ENCODE data around the gene SLCO3A1. TPM values are rescaled to one million over a fixed set of nuclear protein-coding genes. Genes with fewer than 3 reads are reported as not detected.

The SLCO3A1 gene
- total RNA-seq, 1 experiment from 2014 or later = 5.1 TPM

- CTCF ChIA-PET = no interaction called here
- intact Hi-C loops (cut with micrococcal nuclease) = no loop called here
- Histone ChIP-seq H3K27ac (ENCODE audit: low read depth, low read length) (no peak overlapping the region), H3K79me2 (ENCODE audit: insufficient read depth, low read length) (no peaks in the 10 kb centered on the region), H2AFZ (ENCODE audit: low read depth, low read length, poor library complexity, severe bottlenecking) (no peak overlapping the region), H3K9ac (ENCODE audit: low read length) (no peak overlapping the region), H3K4me1 (ENCODE audit: control insufficient read depth in 1 of 2, insufficient read depth in 2 of 2, low read length in 2 of 2) (no peaks in the 10 kb centered on the region), H3K4me3 (replicated peaks in 1 of 2; ENCODE audit: low read depth in 1 of 2, low read length in 2 of 2) (no peak overlapping the region), H3K9me2 (ENCODE audit: insufficient read depth) (no peaks in the 10 kb centered on the region), H3K4me2 (ENCODE audit: low read length) (no peak overlapping the region), H3K27me3 (ENCODE audit: insufficient read depth, low read length) (0 out of 2 replicates have a peak, but pooled peaks cover 4% of the 10 kb centered on the region), H3K36me3 (ENCODE audit: control insufficient read depth in 1 of 2, insufficient read depth in 2 of 2, low read length in 2 of 2) (no peaks in the 10 kb centered on the region), H3K9me3 (ENCODE audit: control insufficient read depth in 1 of 2, insufficient read depth in 1 of 2, low read depth in 1 of 2, low read length in 2 of 2) (no peaks in the 10 kb centered on the region), H4K20me1 (ENCODE audit: insufficient read depth) (no peaks in the 10 kb centered on the region)
- RAD21 ChIA-PET (ENCODE audit: low non-redundant PET in 1 of 2, low total read pairs in 2 of 2, uncharacterized antibody in 2 of 2, unreplicated experiment in 2 of 2) = no interaction called here
- no TSS peak for BruUV-seq (replicated peaks)
- DNase-seq (ENCODE audit: low read depth, low spot score) = no peak
- POLR2A ChIA-PET = no interaction called here
- no peak for TF ChIP-seq POLR2AphosphoS5 (IDR thresholded peaks at IDR 0.05; ENCODE audit: low read depth, low read length)
- no peak for ATAC-seq
Observed at GRCh38 chr15:92112711-92113110, 259.2 kb downstream of the SLCO3A1 start.

- Histone ChIP-seq H3K9me2 (ENCODE audit: insufficient read depth) (no peaks in the 10 kb centered on the region), H3K36me3 (ENCODE audit: control insufficient read depth in 1 of 2, insufficient read depth in 2 of 2, low read length in 2 of 2) (no peaks in the 10 kb centered on the region), H3K9me3 (ENCODE audit: control insufficient read depth in 1 of 2, insufficient read depth in 1 of 2, low read depth in 1 of 2, low read length in 2 of 2) (no peaks in the 10 kb centered on the region), H3K4me1 (ENCODE audit: control insufficient read depth in 1 of 2, insufficient read depth in 2 of 2, low read length in 2 of 2) (peaks cover 4 to 8% of the 10 kb centered on the region in 2 experiments; a peak in 3 of 4 replicates), H3K27ac (ENCODE audit: low read depth, low read length) (no peak overlapping the region), H3K79me2 (ENCODE audit: insufficient read depth, low read length) (no peaks in the 10 kb centered on the region), H3K4me3 (replicated peaks in 1 of 2; ENCODE audit: low read depth in 1 of 2, low read length in 2 of 2) (no peak overlapping the region), H3K9ac (ENCODE audit: low read length) (no peak overlapping the region), H3K27me3 (ENCODE audit: insufficient read depth, low read length) (0 out of 2 replicates have a peak, but pooled peaks cover 4% of the 10 kb centered on the region), H4K20me1 (ENCODE audit: insufficient read depth) (no peaks in the 10 kb centered on the region), H2AFZ (ENCODE audit: low read depth, low read length, poor library complexity, severe bottlenecking) (no peak overlapping the region), H3K4me2 (ENCODE audit: low read length) (no peak overlapping the region)
- intact Hi-C loops (cut with micrococcal nuclease) = no loop called here
- CTCF ChIA-PET = no interaction called here
- POLR2A ChIA-PET = no interaction called here
- RAD21 ChIA-PET (ENCODE audit: low non-redundant PET in 1 of 2, low total read pairs in 2 of 2, uncharacterized antibody in 2 of 2, unreplicated experiment in 2 of 2) = no interaction called here
- no TSS peak for BruUV-seq (replicated peaks)
- no peak for DNase-seq (ENCODE audit: low read depth, low spot score)
- no peak for ATAC-seq
- TF ChIP-seq POLR2AphosphoS5 (IDR thresholded peaks at IDR 0.05; ENCODE audit: low read depth, low read length) (no peak), ZNF274 (IDR thresholded peaks at IDR 0.05; ENCODE audit: low read depth, low read length) (no peak), EZH2phosphoT487 (IDR thresholded peaks at IDR 0.05; ENCODE audit: borderline replicate concordance) (no peak), POLR2A (IDR thresholded peaks at IDR 0.05; ENCODE audit: borderline replicate concordance, extremely low read depth, insufficient read depth, insufficient read length) (no peak), TCF7L2 (IDR thresholded peaks at IDR 0.05; ENCODE audit: borderline replicate concordance, extremely low read depth, insufficient read depth, insufficient read length) (no peak), CEBPB (IDR thresholded peaks at IDR 0.05; ENCODE audit: low read depth) (no peak), FOSL1 (IDR thresholded peaks at IDR 0.05; ENCODE audit: low read depth) (no peak), SRF (IDR thresholded peaks at IDR 0.05; ENCODE audit: low read depth) (no peak), ZFX (IDR thresholded peaks at IDR 0.05) (no peak), ELF1 (IDR thresholded peaks at IDR 0.05; ENCODE audit: borderline replicate concordance, low read depth) (no peak)
- TF ChIP-seq, protein P1, sequence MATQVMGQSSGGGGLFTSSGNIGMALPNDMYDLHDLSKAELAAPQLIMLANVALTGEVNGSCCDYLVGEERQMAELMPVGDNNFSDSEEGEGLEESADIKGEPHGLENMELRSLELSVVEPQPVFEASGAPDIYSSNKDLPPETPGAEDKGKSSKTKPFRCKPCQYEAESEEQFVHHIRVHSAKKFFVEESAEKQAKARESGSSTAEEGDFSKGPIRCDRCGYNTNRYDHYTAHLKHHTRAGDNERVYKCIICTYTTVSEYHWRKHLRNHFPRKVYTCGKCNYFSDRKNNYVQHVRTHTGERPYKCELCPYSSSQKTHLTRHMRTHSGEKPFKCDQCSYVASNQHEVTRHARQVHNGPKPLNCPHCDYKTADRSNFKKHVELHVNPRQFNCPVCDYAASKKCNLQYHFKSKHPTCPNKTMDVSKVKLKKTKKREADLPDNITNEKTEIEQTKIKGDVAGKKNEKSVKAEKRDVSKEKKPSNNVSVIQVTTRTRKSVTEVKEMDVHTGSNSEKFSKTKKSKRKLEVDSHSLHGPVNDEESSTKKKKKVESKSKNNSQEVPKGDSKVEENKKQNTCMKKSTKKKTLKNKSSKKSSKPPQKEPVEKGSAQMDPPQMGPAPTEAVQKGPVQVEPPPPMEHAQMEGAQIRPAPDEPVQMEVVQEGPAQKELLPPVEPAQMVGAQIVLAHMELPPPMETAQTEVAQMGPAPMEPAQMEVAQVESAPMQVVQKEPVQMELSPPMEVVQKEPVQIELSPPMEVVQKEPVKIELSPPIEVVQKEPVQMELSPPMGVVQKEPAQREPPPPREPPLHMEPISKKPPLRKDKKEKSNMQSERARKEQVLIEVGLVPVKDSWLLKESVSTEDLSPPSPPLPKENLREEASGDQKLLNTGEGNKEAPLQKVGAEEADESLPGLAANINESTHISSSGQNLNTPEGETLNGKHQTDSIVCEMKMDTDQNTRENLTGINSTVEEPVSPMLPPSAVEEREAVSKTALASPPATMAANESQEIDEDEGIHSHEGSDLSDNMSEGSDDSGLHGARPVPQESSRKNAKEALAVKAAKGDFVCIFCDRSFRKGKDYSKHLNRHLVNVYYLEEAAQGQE (IDR thresholded peaks at IDR 0.05; ENCODE audit: low read depth) = no peak
- TF ChIP-seq, protein P2, sequence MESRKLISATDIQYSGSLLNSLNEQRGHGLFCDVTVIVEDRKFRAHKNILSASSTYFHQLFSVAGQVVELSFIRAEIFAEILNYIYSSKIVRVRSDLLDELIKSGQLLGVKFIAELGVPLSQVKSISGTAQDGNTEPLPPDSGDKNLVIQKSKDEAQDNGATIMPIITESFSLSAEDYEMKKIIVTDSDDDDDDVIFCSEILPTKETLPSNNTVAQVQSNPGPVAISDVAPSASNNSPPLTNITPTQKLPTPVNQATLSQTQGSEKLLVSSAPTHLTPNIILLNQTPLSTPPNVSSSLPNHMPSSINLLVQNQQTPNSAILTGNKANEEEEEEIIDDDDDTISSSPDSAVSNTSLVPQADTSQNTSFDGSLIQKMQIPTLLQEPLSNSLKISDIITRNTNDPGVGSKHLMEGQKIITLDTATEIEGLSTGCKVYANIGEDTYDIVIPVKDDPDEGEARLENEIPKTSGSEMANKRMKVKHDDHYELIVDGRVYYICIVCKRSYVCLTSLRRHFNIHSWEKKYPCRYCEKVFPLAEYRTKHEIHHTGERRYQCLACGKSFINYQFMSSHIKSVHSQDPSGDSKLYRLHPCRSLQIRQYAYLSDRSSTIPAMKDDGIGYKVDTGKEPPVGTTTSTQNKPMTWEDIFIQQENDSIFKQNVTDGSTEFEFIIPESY (IDR thresholded peaks at IDR 0.05; ENCODE audit: extremely low read depth, insufficient replicate concordance, low read length) = no peak
- TF ChIP-seq, protein P3, sequence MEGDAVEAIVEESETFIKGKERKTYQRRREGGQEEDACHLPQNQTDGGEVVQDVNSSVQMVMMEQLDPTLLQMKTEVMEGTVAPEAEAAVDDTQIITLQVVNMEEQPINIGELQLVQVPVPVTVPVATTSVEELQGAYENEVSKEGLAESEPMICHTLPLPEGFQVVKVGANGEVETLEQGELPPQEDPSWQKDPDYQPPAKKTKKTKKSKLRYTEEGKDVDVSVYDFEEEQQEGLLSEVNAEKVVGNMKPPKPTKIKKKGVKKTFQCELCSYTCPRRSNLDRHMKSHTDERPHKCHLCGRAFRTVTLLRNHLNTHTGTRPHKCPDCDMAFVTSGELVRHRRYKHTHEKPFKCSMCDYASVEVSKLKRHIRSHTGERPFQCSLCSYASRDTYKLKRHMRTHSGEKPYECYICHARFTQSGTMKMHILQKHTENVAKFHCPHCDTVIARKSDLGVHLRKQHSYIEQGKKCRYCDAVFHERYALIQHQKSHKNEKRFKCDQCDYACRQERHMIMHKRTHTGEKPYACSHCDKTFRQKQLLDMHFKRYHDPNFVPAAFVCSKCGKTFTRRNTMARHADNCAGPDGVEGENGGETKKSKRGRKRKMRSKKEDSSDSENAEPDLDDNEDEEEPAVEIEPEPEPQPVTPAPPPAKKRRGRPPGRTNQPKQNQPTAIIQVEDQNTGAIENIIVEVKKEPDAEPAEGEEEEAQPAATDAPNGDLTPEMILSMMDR (IDR thresholded peaks at IDR 0.05 in 2 of 3, conservative IDR thresholded peaks at IDR 0.05 in 1 of 3; ENCODE audit: borderline replicate concordance in 1 of 3, insufficient read depth in 1 of 3, low read depth in 2 of 3, low read length in 2 of 3) = no peak
Observed at GRCh38 chr15:92113832-92114231, 260.3 kb downstream of the SLCO3A1 start.

Data from HCT116 (cell line).